Activated CD4-positive, alpha-beta T cell treated with anti-CD3 and anti-CD28 coated beads, Interleukin-2, Interleukin-6, amounts not matched to agents 100 ng/mL and 50 ng/mL, durations not matched to agents 16 hours and 8 hours (primary cell): ENCODE measurements around the gene ANXA11.

Experiments used
- DNase-seq: peaks from one replicate; pipeline ENCODE4 v3.0.0-alpha.2; 2020

The ANXA11 gene

DNA sequence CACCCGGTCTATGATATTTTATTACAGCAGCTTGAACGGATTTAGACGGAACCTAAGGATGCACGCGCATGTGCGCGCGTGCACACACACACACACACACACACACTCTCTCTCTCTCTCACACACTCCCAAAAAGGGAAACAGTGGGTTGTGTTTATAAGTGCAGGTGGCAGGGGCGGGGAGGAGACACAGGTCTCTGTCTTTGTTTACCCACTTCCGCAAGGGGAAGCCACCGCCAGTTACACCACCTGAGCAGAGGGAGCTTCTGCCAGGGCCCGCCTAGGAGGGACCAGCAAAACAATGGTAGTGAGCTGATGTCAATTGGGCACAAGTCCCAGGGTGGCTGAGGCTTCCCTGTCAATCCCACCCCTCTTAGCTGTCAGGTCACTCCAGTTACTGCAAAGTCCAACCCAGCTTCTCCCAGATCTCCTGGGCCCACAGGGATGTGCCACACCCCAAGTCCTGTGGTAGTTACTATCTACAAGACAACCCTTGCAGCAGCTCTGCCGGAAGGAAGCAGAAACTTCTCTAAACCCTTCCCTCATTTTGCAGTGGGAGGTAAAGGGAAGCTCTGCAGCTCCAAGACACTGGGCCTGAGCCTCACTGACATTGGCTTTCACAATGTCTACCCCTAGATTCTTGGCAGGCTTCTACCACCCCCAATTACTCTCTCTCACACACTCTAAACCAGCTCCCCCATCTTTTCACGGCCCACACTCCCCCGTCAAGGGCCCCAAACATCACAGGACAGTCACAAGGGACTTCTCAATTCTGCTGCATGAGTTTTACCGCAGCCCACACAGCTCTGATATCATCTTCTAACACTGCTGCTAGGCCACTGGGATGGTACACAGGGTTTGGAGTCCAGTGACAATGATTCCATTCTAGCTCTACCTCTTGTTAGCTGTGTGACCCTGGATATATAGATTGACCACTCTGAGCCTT is 17.6 kb downstream of the ANXA11 start:
- DNase-seq = peak; percentile 76

DNA sequence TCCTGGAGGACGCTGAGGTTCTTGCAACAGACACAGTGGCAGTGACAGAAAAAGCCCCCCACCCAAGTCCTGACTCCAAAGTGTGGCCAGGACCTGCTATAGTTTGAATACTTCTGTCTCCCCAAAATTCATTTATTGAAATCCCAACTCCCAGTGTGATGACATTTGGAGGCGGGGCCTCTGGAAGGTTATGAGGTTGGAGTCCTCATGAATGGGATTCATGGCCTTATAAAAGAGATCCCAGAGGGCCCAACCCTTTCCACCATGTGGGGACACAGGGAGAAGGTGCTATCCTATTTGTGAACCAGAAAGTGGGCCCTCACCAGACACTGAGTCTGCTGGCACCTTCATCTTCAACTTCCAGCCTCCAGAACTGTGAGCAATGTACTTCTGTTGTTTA is 18.3 kb downstream of the ANXA11 start:
- DNase-seq = no peak

DNA sequence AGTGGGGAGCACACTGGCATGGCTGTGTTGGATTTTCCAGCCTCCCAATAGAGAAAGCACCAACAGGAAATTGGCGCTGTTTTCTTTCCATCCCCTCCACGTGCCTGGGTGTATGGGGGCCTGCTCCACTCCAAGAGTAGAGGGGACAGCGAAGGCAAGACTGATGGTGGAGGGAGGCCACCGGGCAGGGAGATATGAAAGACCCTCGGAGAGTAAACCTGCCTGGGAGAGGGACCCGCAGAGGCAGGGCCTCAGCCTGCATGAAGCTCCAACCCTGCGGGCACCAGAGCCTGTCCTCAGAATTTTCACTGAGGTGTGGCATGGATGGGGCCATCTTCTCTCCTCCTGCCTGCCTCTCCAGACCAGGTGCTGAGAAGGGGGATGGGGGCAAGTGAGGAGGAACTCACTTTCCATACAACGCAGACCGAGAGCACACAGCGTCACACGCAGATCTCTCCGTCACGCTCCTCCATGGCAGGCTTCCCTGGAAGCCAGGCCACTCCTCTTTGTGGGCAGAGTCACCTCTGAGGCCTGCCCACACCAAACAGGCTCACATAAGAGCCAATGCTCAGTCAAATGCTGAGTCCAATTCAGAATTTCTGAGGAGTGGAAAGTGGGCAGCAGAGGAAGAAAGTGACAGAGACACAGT is 18.8 kb downstream of the ANXA11 start:
- peak; percentile 28 for DNase-seq

DNA sequence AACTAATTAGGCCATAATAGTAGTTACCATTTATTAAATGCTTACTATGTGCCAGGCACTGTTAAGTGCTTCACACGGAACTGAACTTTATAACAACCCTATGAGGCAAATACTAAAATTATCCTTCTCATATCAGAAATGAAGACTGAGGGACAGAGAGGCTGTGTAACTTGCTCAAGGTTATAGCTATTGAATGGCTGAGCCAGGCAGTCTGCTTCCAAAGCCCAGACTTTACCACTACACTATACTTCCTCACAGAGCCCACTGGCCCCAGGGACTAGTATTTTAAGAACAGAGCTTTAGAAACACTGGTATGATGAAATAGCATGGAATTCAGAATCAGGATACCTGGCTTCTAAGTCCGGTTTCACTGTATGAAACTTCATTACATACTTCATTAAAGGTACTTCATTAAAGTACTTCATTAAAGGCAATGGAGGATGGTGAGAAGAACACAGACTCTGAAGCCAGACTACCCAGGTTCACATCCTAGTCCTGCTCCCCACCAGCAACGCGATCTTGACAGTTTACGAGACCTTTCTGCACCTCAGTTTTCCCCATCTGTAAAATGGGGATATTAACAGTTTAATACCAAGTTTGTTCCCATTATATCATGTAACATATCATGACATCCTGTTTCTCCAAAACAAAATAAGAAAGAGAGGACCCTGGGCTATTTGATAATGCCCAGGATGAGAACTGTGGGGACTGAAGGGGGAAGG is 19.6 kb downstream of the ANXA11 start:
- DNase-seq = no peak

GRCh38 chr10:80184291-80184690 is 21.0 kb downstream of the ANXA11 start:
- DNase-seq = no peak

GRCh38 chr10:80183436-80183835 is 21.9 kb downstream of the ANXA11 start:
- no peak for DNase-seq

DNA sequence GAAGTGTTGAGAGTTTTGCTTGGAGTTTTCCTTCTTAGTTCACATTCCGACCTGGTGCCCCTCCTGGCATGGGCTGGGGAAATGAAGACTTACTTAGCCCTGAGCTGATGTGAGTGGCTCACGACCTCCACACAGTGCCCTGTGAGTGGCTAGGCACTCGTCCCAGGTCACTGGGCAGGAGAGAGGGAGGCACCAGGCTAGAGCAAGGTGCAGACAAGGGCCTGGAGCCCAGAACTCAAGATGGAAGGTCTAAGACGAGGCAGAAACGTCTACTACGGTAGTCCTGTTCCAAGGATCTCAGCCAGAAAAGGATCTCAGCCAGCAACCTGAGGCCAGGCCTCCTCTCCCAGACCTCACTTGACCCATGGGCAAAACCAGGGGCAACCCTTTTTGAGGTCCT is 22.4 kb downstream of the ANXA11 start:
- no peak for DNase-seq

DNA sequence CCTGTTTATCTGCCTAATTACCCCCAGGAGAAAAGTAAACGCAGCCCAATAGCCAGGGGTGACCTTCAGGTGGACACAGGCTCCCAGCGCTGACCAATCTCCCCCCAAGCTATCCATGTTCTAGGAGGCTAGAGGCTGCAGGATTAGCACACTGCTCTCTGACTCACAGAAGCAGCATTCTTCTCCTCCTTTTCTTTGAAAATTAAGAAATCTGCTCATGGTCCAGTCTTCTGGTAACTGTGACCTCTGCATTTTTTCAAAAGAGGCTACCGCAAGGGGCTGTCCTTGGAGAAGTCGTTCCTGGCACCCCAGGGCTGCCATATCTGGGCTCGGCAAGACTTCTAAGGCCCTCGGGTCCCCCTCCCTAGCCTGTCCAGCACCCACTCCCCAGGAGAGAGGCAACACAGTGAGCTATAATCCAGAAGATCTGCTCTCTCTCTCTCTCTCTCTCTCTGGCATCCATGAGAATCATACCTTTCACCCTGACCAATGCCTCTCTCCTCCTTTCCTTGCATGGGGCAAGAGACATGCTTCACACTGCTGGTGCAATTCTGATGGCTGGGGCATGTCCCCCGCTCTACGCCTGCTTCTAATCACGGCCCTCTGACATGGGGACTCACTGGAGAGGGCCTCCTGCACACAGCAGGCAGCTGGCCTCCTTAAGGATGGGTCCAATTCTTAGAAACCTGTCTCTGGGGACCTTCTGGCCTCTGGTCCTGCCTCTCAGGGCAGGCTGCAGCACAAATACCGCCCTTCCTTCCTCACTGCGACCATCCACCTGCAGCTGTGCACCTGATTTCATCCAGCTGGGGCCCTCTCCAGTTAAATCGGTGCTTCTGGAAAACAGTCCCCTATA is 27.3 kb downstream of the ANXA11 start:
- DNase-seq = no peak

DNA sequence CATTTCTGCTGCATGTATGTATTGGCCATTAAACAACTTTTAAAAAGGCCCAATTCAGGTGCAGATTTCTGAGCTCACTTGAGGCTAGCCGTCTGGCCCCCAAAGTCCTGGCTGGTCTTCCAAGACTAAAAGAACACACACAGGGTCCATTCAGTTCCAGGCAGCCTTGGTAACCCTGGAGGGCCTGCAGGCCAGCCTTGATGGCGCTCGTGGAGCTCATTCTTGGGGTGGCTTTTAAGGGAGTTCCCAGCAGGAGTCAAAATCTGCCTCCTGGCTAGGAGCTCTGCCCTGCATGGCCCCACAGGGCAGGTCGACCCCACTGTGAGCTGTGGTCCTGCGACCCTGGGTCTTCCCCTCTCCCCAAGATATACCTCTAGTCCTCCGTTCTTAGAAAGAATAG is 28.8 kb downstream of the ANXA11 start:
- no peak for DNase-seq

DNA sequence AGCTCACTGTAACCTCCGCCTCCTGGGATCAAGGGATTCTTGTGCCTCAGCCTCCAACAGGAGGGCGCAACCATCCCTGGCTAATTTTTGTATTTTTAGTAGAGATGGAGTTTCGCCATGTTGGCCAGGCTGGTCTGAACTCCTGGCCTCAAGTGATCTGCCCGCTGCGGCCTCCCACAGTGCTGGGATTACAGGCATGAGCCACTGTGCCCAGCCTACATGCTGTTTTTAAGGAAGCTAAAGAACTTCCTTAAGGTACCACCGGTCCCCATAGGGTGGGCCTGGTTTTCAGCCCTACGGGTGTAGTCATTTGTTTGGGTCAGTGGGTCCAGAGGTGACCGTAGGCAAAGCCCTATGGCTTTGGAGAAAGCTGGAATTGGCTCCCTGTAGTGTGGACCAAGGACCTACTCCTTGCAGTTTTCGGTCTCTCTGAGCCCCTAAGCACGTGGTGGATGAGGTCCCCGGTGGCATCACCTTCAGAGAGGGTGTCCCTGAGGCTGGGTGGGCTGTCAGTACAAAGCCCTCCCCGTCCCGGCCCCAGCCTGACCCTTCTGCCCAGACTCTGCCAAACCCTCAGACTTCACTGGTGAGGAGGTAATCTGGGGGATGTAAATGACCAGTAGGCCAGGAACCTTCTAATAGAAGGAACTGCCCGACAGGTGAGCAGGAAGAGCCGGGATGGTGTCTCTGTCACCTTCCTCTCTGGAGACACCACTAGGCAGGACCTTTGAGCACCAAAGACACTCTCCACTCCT is 30.5 kb downstream of the ANXA11 start:
- no peak for DNase-seq

DNA sequence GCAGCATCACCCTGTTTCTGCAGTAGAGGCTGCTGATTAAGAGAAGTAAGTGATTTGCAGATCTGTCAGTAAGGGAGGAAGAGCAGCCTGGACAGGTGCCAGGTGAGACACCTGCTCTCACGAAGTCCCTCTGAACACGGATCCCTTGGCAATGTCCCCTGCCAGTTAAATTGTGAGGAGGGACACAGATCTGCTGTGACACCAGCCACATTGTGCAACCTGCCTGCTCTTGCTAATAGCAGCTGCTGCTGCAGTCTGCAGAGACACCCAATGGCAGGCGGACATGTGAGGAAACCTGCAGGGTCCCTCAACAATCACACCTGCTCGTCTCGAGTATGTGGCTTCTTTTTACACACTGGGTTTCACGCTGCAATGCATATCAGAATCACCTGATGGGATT is 31.9 kb downstream of the ANXA11 start:
- no peak for DNase-seq

DNA sequence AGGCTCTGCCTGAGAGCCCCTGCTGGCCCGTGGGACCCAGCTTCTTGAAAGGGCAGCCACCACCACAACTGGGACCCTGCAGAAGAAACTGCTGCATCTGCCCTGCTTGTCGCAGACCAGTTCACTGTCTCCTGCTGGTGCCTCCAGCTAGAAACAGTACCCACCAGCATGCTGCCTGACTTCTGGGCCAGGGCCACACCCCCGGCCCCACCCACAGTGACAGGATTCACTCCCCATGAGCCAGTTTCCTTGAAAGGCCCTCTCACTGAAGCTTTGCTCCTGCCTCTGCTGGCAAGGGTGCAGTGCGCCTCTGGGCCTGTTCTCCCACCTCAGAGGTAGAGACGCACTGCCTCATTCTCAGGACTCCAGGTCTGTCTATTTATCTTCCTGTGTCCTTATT is 32.4 kb downstream of the ANXA11 start:
- no peak for DNase-seq

- DNase-seq = no peak
Measured at GRCh38 chr10:80171248-80171660, 34.1 kb downstream of the ANXA11 start.

- DNase-seq = no peak
Measured at GRCh38 chr10:80170641-80171040, 34.7 kb downstream of the ANXA11 start.

DNA sequence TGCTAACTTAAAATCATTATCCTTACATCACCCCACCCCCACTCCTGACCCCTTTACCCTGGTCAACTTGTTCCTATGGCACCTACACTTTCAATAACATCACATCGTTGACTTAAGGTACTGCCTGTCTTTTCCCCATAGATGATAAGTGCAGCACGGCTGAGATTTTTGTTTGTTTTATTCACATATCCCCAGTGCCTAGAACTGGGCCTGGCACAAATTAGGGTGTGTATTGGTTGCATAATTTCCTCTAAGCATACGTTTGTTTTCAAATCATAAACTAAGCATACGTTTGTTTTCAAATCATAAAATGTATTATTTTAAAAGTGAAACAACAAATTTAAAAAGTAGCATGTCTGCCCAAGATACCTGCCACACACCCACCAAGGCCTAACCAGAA is 35.3 kb downstream of the ANXA11 start:
- DNase-seq = no peak

DNA sequence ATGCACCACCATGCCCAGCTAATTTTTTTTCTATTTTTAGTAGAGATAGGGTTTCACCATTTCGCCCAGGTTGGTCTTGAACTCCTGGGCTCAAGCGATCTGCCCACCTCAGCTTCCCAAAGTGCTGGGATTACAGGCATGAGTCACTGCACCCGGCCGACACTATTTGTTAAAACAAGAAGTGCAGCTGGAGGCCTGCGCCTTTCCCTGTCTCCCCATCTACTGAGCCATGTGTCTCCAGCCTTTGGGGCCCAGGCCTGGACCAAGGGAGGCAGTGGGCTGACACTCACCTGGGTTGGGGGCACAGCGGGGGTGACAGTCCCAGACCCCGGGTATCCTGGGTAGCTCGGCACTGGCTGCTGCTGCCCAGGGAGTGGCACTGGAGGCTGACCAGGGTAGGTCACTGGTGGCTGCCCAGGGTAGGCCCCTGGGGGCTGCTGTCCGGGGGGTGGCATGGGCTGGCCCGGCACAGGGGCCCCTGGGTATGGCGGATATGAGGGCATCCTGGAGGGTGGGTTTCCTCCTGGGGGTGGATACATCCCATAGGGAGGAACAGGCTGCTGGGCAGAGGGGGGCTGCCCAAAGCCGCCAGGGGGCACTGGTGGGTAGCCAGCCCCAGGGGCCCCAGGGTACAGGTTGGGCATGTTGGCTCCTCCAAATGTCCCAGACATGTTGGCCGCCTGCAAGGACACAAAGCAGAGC is 36.5 kb downstream of the ANXA11 start:
- DNase-seq = peak; percentile 23

DNA sequence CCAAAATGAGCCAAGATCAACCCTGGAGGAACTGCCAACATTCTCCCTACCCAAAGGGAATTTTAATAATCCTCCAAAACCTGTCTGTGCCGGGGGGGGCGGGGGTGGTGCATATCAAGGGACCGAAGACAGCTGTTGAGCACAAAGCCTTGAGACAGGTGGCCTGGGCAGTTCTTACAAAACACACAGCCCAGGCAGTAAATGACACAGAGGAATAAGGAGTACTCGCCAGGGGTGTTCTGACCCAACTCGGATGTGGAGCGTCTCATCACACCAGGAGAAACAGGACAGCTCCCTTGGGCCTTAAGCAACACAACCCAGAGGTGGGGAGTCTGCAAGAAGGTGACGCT is 37.2 kb downstream of the ANXA11 start:
- DNase-seq = no peak

GRCh38 chr10:80167471-80168161 is 37.7 kb downstream of the ANXA11 start:
- DNase-seq = no peak

DNA sequence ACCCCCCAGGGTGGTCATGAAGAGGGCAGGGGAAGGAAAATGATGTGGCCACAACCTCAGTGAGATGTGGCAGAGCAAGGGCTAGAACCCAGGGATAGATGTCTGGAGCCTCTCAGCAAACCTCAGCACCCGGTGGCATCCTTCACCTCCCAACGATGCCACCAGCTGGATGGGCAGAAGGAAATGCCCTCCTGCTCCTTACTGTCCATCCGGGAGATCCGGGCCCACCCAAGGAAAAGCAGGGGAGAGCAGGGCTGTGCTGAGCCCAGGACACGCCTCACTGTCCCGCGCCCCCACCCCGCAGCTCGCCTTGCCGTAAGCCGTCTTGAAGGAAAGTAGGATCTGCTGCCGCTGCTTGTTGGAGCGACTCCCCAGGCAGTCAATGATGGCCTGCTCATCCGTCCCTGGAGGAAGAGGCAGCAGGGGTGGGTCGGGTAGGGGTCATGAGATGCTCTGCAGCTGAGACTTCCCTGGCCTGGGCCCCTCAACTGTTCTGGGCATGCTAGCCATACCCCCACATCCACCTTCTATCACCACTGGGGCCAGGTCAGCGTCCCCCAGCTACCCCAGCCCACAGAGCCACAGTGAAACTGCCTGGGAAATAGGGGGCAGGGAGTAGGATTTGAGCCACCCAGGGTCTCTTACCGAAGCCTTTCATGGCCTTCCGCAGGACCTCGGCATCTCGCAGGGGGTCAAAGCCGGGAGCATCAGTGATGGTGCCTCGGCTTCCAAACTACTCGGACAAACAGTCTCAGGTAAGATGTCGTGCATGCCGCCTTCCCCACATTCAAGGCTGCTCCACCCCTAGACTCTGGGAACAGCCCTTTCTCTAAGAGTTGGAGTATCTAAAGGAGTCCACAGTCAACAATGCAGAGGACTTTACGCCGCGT is 38.5 kb downstream of the ANXA11 start:
- no peak for DNase-seq

DNA sequence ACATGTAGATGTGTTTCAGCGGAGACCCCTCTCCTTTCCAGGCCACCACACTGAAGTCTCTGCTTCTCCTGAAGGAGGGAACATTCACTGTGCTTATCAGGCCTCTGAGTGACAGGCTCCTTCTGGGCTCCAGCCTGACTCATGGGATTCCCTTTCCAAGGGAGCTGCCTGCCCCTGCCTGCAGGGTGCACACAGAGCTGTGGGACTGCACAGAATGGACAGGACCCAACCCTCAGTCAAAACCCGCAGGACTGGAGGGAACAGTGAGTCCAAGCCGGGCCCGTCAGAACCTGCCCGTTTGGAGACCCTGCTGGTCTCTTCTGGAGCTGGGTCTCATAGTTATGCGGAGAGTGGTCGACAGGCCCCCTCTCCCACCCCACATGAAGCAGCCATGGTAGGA is 40.2 kb downstream of the ANXA11 start:
- DNase-seq = no peak
